Tibial nerve (tissue), 4 donors: Measurements from ENCODE around the gene BBS12.

Experiments
- EP300 ChIP-seq, 2 donors: sonication (generic); formaldehyde crosslinking; IDR thresholded peaks; one replicate each; pipeline ENCODE4 v1.6.1; 2017; ENCODE audit warnings: antibody characterized with exemption in 2 of 2, mild to moderate bottlenecking in 1 of 2
- POLR2A ChIP-seq, 2 donors: fragments of 450-650 bp; IDR thresholded peaks; one replicate each; pipeline ENCODE4 v1.6.1; 2017; ENCODE audit warnings: antibody characterized with exemption in 2 of 2, mild to moderate bottlenecking in 2 of 2, moderate library complexity in 2 of 2
- TF ChIP-seq, protein P1 (sequence below), 5 experiments: fragments of 200-600 bp in 3 of 5; fragments of 450-650 bp in 2 of 5; sonication (generic) in 3 of 5; IDR thresholded peaks; one replicate each; pipeline ENCODE4 v1.5.1; 2016 to 2019; ENCODE audit warnings: antibody characterized with exemption in 5 of 5, mild to moderate bottlenecking in 3 of 5, moderate library complexity in 2 of 5

GRCh38 chr4:122705009-122705408 lies 27.5 kb upstream of the BBS12 start:
- TF ChIP-seq, protein P1, sequence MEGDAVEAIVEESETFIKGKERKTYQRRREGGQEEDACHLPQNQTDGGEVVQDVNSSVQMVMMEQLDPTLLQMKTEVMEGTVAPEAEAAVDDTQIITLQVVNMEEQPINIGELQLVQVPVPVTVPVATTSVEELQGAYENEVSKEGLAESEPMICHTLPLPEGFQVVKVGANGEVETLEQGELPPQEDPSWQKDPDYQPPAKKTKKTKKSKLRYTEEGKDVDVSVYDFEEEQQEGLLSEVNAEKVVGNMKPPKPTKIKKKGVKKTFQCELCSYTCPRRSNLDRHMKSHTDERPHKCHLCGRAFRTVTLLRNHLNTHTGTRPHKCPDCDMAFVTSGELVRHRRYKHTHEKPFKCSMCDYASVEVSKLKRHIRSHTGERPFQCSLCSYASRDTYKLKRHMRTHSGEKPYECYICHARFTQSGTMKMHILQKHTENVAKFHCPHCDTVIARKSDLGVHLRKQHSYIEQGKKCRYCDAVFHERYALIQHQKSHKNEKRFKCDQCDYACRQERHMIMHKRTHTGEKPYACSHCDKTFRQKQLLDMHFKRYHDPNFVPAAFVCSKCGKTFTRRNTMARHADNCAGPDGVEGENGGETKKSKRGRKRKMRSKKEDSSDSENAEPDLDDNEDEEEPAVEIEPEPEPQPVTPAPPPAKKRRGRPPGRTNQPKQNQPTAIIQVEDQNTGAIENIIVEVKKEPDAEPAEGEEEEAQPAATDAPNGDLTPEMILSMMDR (IDR thresholded peaks at IDR 0.05), result no peak
- TF ChIP-seq EP300 (IDR thresholded peaks at IDR 0.05), result no peak
- no peak for TF ChIP-seq POLR2A (IDR thresholded peaks at IDR 0.05)
